HepG2 (cell line): ENCODE measurements around the gene THOC5. TPM values are rescaled to one million over a fixed set of nuclear protein-coding genes. Genes with fewer than 3 reads are reported as not detected.
A peak's percentile ranks its signal among the peaks of the same experiment; 100 is the strongest.

ENCODE experiments used
- ATM ChIP-seq: fragments of 450-650 bp; IDR thresholded peaks from 2 replicates; pipeline ENCODE4 v1.7.1; 2017; ENCODE audit warnings: mild to moderate bottlenecking, borderline replicate concordance
- ETV6 ChIP-seq: sonication (generic); formaldehyde crosslinking; conservative IDR thresholded peaks from 2 replicates; pipeline ENCODE4 v1.4.0; 2020; ENCODE audit warnings: missing genetic modification reagents
- FOXJ3 ChIP-seq: sonication (generic); formaldehyde crosslinking; IDR thresholded peaks from 2 replicates; pipeline ENCODE4 v1.4.0; 2020; ENCODE audit warnings: missing genetic modification reagents, mild to moderate bottlenecking, borderline replicate concordance
- GMEB2 ChIP-seq: IDR thresholded peaks from 2 replicates; pipeline ENCODE4 v1.6.1; 2016; ENCODE audit warnings: missing biosample characterization, missing genetic modification reagents, low read depth
- HNRNPL ChIP-seq: fragments of 200-400 bp; formaldehyde crosslinking; IDR thresholded peaks from 2 replicates; pipeline ENCODE4 v1.6.1; 2017; ENCODE audit warnings: mild to moderate bottlenecking, low read depth, low read length
- KLF6 ChIP-seq: IDR thresholded peaks from 2 replicates; pipeline ENCODE4 v1.8.0; 2016; ENCODE audit warnings: missing biosample characterization, missing genetic modification reagents
- NCOA1 ChIP-seq: sonication (generic); formaldehyde crosslinking; IDR thresholded peaks from 2 replicates; pipeline ENCODE4 v1.9.0; 2021; ENCODE audit warnings: missing genetic modification reagents
- NFYB ChIP-seq: sonication (generic); formaldehyde crosslinking; IDR thresholded peaks from 2 replicates; pipeline ENCODE4 v1.4.0; 2020; ENCODE audit warnings: missing genetic modification reagents
- RARA ChIP-seq: IDR thresholded peaks from 2 replicates; pipeline ENCODE4 v1.6.1; 2016; ENCODE audit warnings: missing genetic modification reagents, missing compliant biosample characterization
- RFX1 ChIP-seq: fragments of 450-650 bp; IDR thresholded peaks from 2 replicates; pipeline ENCODE4 v1.6.1; 2017
- SKI ChIP-seq: fragments of 450-650 bp; IDR thresholded peaks from one replicate; pipeline ENCODE4 v1.6.1; 2018; ENCODE audit warnings: mild to moderate bottlenecking; ENCODE audit not compliant: partially characterized antibody
- TBX3 ChIP-seq: fragments of 450-650 bp; IDR thresholded peaks from 2 replicates; pipeline ENCODE4 v1.6.1; 2017; ENCODE audit warnings: antibody characterized with exemption, mild to moderate bottlenecking, inconsistent platforms, borderline replicate concordance
- ZNF333 ChIP-seq: sonication (generic); formaldehyde crosslinking; IDR thresholded peaks from 2 replicates; pipeline ENCODE4 v1.4.0; 2020; ENCODE audit warnings: mild to moderate bottlenecking, missing genetic modification reagents, borderline replicate concordance
- ZNF33A ChIP-seq: sonication (generic); formaldehyde crosslinking; IDR thresholded peaks from 2 replicates; pipeline ENCODE4 v1.5.1; 2020; ENCODE audit warnings: missing genetic modification reagents, mild to moderate bottlenecking, moderate library complexity, borderline replicate concordance
- ZNF598 ChIP-seq: sonication (generic); formaldehyde crosslinking; IDR thresholded peaks from 2 replicates; pipeline ENCODE4 v1.5.1; 2020; ENCODE audit warnings: mild to moderate bottlenecking, missing genetic modification reagents, borderline replicate concordance
- ZNF629 ChIP-seq: sonication (generic); formaldehyde crosslinking; conservative IDR thresholded peaks from 2 replicates; pipeline ENCODE4 v1.5.0; 2020; ENCODE audit warnings: missing genetic modification reagents
- ZNF747 ChIP-seq: sonication (generic); formaldehyde crosslinking; IDR thresholded peaks from 2 replicates; pipeline ENCODE4 v1.8.1; 2023; ENCODE audit warnings: missing genetic modification reagents, mild to moderate bottlenecking, borderline replicate concordance
- ZNF761 ChIP-seq: sonication (generic); formaldehyde crosslinking; conservative IDR thresholded peaks from 2 replicates; pipeline ENCODE4 v1.4.0; 2020; ENCODE audit warnings: mild to moderate bottlenecking, missing genetic modification reagents
- ZNF772 ChIP-seq: sonication (generic); formaldehyde crosslinking; IDR thresholded peaks from 2 replicates; pipeline ENCODE4 v1.5.0; 2020; ENCODE audit warnings: mild to moderate bottlenecking, missing genetic modification reagents
- ZNF781 ChIP-seq: sonication (generic); formaldehyde crosslinking; IDR thresholded peaks from 2 replicates; pipeline ENCODE4 v1.5.1; 2020; ENCODE audit warnings: borderline replicate concordance, mild to moderate bottlenecking, missing genetic modification reagents; ENCODE audit errors: not compliant biosample characterization
- ZNF792 ChIP-seq: IDR thresholded peaks from 2 replicates; pipeline ENCODE4 v1.6.1; 2016
- ZSCAN22 ChIP-seq: sonication (generic); formaldehyde crosslinking; IDR thresholded peaks from 2 replicates; pipeline ENCODE4 v1.4.0; 2020; ENCODE audit warnings: mild to moderate bottlenecking, missing genetic modification reagents
- polyA plus RNA-seq, 8 experiments: library from polyadenylated mRNA; depleted of rRNA in 3 of 8; stranded (reverse) in 7 of 8; unstranded in 1 of 8; fragments of >200 nt; fragmentation: Illumina TruSeq in 4 of 8; extraction: Trizol in 4 of 8; gene quantifications; 2 replicates each; pipeline versions ENCODE4 v1.2.1 to v1.2.3, GENCODE V29; 2011 to 2016; ENCODE audit warnings: low read depth in 4 of 8, missing spikeins in 1 of 8, mixed read lengths in 1 of 8; ENCODE audit not compliant: insufficient read depth in 1 of 8
- total RNA-seq, 5 experiments: library from RNA; depleted of rRNA; stranded (reverse); fragments of >200 nt; fragmentation: Illumina TruSeq; extraction: Trizol; gene quantifications; 2 replicates each; pipeline ENCODE4 v1.2.3, GENCODE V29; 2016; ENCODE audit warnings: low read depth in 1 of 5
- TF ChIP-seq, protein P1 (sequence below): sonication (generic); formaldehyde crosslinking; IDR thresholded peaks from 2 replicates; pipeline ENCODE4 v1.5.1; 2020; ENCODE audit warnings: missing genetic modification reagents, mild to moderate bottlenecking, borderline replicate concordance
- TF ChIP-seq, protein P2 (sequence below): IDR thresholded peaks from 2 replicates; pipeline ENCODE4 v1.6.1; 2016; ENCODE audit warnings: mild to moderate bottlenecking, missing biosample characterization, missing genetic modification reagents
- TF ChIP-seq, protein P3 (sequence below): sonication (generic); formaldehyde crosslinking; IDR thresholded peaks from 2 replicates; pipeline ENCODE4 v1.4.0; 2020; ENCODE audit warnings: missing genetic modification reagents
- TF ChIP-seq, protein P4 (sequence below): sonication (generic); formaldehyde crosslinking; IDR thresholded peaks from 2 replicates; pipeline ENCODE4 v1.4.0; 2020; ENCODE audit warnings: mild to moderate bottlenecking, missing genetic modification reagents

THOC5 gene
- total and polyA plus RNA-seq, 2 of the 13 experiments (the other 11 are each of a cell fraction or from before 2014, with no cell fraction given): 45.8 to 46.7 TPM

- TF ChIP-seq, protein P1, sequence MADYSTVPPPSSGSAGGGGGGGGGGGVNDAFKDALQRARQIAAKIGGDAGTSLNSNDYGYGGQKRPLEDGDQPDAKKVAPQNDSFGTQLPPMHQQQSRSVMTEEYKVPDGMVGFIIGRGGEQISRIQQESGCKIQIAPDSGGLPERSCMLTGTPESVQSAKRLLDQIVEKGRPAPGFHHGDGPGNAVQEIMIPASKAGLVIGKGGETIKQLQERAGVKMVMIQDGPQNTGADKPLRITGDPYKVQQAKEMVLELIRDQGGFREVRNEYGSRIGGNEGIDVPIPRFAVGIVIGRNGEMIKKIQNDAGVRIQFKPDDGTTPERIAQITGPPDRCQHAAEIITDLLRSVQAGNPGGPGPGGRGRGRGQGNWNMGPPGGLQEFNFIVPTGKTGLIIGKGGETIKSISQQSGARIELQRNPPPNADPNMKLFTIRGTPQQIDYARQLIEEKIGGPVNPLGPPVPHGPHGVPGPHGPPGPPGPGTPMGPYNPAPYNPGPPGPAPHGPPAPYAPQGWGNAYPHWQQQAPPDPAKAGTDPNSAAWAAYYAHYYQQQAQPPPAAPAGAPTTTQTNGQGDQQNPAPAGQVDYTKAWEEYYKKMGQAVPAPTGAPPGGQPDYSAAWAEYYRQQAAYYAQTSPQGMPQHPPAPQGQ (CRISPR knock-in tag): no peak
- TF ChIP-seq ZNF792 (CRISPR knock-in tag) (peak; percentile 61; the same call in 1 of the 2 replicates), ZNF629 (CRISPR knock-in tag) (peak; percentile 38; the same call in 1 of the 2 replicates), KLF6 (CRISPR knock-in tag) (0 out of 2 replicates have a peak, but pooled peaks have one; percentile 42), SKI (peak; percentile 10), RARA (CRISPR knock-in tag) (peak; percentile 95), ZNF33A (CRISPR knock-in tag) (no peak), TBX3 (no peak), RFX1 (no peak), ZNF747 (CRISPR knock-in tag) (0 out of 2 replicates have a peak, but pooled peaks have one; percentile 33), ZSCAN22 (CRISPR knock-in tag) (no peak), ZNF761 (CRISPR knock-in tag) (no peak), FOXJ3 (CRISPR knock-in tag) (no peak), NFYB (CRISPR knock-in tag) (0 out of 2 replicates have a peak, but pooled peaks have one; percentile 7), ATM (no peak), ZNF333 (CRISPR knock-in tag) (no peak), HNRNPL (peak; percentile 90), GMEB2 (CRISPR knock-in tag) (no peak), ETV6 (0 out of 2 replicates have a peak, but pooled peaks have one; percentile 29), NCOA1 (0 out of 2 replicates have a peak, but pooled peaks have one; percentile 69), ZNF781 (peak; percentile 59), ZNF598 (CRISPR knock-in tag) (peak; percentile 69; the same call in 1 of the 2 replicates), ZNF772 (CRISPR knock-in tag) (peak; percentile 42; the same call in 1 of the 2 replicates)
- TF ChIP-seq, protein P2, sequence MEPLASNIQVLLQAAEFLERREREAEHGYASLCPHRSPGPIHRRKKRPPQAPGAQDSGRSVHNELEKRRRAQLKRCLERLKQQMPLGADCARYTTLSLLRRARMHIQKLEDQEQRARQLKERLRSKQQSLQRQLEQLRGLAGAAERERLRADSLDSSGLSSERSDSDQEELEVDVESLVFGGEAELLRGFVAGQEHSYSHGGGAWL (CRISPR knock-in tag): no peak
- TF ChIP-seq, protein P3, sequence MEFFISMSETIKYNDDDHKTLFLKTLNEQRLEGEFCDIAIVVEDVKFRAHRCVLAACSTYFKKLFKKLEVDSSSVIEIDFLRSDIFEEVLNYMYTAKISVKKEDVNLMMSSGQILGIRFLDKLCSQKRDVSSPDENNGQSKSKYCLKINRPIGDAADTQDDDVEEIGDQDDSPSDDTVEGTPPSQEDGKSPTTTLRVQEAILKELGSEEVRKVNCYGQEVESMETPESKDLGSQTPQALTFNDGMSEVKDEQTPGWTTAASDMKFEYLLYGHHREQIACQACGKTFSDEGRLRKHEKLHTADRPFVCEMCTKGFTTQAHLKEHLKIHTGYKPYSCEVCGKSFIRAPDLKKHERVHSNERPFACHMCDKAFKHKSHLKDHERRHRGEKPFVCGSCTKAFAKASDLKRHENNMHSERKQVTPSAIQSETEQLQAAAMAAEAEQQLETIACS: no peak
- TF ChIP-seq, protein P4, sequence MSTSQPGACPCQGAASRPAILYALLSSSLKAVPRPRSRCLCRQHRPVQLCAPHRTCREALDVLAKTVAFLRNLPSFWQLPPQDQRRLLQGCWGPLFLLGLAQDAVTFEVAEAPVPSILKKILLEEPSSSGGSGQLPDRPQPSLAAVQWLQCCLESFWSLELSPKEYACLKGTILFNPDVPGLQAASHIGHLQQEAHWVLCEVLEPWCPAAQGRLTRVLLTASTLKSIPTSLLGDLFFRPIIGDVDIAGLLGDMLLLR (CRISPR knock-in tag): 0 out of 2 replicates have a peak, but pooled peaks have one; percentile 35
These were observed 15.6 kb upstream of the THOC5 start (continued) for GRCh38 chr22:29569011-29569678.
